NCI-H2227 (cell line): ENCODE data around the gene SYTL3.

Experiments used
- DNase-seq: peaks from one replicate; lab custom pipeline; 2025; ENCODE audit not compliant: unreplicated experiment; lab: John Stamatoyannopoulos, UW

SYTL3 gene

DNA sequence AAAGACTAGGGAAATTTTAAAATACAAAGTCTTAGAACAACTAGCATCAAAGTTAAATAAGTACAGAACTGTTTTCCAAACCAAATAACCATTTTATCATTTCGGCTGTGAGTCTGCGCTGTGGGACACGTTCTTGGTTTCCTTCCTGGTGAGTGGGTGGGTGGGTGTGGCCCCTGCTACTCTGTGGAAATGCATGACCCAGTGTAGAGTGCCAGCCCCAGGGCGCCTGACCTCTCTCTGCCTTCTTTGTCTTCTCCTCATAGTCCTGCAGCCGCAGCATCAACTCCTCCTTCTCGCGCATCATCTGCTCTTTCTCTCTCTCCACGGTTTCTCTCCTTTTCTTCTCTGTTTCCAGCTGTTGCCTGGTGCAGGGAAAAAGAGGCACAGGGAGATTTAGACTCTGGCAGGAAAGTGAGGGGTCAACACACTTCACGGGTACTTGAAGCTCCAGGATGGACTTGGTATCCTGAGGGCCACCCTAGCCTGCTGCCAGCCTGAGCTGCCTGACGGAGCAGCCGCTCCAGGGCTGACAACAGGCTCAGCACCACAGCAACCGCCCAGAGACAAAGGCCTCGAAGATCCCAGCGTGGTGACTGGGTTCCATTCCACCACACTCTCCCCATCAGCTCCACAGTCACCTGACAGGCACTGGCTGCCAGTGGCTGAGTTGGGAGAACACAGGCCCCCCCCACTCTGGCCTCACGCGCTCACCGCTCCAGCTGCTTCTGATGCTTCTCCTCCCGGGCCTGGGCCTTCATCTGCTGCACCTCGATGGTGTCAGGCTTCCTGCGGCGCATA is 120.9 kb downstream of the SYTL3 start:
- peak; percentile 8 for DNase-seq

DNA sequence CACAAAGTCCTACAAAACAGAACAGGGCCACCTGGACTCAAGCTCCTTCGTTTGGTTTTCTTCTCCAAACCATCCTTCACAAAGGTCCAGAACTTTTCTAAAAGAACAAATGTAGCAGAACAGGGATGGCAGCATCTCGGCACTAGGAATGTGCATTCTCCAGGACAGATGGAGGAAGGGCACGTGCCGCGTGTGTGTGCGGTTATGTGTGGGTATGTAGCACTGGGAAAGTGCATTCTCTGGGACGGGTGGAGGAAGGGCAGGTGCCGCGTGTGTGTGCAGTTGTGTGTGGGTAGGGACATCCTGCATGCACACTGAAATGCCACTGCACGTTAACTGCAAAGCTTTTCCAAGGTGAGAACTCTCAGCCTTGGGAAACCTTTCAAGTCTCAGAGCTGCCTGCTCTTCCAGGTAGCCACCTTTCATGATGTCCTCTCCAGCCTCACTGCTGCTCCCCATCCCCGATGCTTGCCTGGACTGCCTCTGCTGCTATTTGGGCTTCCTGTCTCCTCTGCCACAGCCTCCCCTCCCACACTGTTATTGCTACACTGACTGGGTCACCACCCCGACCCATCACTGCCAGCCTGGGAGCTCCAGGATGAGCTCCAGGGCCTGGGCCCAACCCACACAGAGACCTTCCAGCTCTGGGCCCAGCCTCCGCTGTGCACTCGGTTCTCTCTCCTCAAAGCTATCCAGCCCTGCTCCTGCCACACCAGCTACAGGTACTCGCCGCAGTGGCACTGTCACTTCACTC is 121.7 kb downstream of the SYTL3 start:
- DNase-seq = no peak

DNA sequence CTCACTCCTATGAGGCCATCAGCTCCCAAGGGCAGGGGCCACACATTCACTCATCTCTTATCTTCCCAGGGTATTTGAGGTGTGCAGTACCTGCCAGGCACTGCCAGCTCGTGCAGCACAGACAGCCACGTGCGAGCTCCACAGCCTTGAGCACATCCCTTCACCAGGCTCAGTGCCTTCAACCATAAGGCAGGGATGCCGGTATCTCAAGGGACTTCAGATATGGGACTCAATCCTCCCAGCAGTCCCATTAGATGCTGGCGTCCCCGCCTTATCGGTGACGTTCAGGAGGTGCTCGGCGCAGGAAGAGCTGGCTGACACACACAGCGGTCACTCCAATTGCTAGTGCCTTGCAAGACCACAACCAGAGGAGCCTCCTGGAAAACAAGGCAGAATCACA is 122.3 kb downstream of the SYTL3 start:
- DNase-seq = no peak

DNA sequence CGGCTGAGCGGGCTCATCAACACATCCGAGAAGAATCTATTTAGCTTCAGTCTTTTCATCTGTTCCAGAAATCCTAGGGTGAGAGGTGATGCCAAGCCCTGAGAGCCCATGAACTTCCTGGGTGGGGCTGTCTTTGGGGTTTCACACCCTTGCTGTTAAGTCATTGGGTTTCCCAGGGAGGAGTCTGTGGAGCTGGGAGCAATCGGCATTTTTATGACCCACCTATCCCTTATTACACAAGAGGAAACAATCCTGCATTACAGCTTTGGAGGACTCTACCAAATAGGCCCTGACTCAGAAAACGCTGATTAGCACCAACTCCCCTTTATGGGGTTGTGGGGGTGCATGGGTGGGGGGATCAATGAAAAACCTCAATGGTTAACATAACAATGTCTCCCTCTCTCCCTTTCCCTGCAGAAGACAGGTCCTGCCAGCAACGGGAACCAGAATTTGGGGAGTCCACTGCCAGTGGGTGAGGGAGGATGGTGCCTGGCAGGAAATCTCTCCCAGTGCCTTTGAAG is 123.1 kb downstream of the SYTL3 start:
- DNase-seq = no peak

DNA sequence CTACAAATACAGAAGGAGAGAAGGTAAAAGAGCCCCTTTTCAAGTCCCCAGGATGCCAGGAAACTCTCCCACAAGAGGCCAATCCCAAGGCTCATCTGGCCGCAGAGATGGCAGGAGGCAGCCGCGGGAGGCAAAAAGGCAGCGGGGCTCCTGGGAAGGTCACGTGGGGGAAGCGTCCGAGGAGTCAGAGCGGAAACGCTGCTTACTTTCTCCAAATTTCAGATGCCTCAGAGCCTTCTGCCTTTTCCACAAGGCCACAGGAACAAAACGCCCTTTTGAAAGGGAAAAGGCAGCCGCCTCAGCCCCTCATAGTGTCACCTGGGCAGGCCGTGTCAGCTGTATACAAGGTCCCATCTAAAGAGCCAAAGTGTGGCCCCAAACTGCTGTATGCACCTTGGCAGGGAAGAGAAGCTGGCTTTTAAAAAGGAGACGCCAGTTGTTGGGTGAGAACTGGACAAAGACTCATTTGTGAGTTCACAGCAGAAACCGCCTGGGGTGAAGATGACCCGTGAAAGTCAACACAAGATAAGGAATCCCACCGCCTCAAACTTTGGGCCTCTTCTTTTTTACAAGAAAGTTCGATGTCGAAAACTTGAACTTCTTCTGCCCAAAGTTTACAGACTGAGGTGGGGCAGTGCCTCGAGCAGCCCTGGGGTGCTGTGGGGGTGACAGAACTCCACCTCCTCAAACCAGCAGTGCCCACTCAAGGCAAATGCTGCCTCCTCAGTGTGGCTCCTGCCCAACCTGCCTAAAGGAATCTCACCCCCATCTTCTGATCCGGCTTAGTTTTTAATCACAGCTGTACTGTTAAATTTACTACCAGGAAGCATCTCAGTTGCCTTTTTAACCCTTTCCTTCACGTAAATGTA is 124.0 kb downstream of the SYTL3 start:
- no peak for DNase-seq

DNA sequence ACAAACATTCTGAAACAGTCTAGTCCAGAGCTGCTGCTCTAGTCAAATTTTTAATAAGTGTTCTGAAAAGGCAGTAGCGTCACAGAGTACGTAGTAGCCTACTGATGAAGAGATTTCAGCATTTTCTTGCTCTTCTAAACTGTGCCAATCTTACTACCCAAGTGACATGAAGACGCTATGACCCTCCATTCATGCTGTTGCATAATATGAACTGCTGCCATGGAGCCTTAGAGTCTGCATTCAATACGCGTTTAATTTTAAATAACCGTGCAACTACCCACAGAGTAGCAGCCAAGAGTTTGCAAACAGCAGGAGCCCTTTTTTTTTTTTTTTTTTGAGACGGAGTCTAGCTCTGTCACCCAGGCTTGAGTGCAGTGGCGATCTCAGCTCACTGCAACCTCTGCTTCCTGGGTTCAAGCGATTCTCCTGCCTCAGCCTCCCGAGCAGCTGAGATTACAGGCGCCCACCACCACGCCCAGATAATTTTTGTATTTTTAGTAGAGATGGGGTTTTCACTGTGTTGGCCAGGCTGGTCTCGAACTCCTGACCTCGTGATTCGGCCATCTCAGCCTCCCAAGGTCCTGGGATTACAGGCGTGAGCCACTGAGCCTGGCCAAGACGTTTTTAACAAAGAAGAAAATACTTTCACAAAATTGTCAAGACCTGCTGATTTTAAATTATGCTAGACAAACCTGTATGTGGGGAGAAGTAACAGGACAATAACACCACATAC is 125.0 kb downstream of the SYTL3 start:
- DNase-seq = no peak

DNA sequence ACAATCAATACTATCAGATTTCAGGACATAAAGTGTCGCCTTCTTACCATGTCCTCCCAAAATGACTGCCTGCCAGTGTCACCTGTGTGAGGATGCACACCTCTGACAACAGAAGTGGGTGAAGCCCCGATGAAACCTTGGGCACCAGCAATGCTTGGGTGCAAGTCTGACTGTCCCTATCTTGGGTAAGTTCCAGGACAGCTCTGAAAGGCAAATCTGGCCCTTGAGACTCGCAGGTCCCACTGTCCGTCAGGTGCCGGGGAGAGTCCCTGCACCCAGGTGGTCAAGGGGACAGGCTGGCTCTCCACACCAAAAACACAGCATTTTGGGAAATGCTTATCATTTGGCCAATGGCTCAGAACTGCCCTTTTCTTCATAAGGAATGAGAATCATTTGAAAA is 126.0 kb downstream of the SYTL3 start:
- no peak for DNase-seq

DNA sequence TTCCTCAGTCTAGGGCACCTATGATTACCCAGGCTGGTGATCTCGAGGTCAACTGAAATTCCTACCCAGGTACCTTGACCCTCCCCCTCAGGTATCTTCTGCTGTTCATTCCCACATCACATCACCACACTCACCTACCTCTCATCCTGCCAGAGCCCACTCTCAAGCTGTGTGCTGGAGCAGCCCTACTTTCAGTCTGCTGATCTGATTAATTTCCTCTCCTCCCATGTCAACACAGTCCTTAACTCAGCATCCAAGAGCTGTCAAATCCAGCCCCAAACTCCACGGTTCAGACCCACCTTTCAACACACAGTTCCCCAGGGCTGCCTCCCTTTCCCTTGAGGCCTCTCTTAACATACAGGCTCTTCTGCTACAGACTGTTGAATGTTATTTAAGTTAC is 126.9 kb downstream of the SYTL3 start:
- no peak for DNase-seq

DNA sequence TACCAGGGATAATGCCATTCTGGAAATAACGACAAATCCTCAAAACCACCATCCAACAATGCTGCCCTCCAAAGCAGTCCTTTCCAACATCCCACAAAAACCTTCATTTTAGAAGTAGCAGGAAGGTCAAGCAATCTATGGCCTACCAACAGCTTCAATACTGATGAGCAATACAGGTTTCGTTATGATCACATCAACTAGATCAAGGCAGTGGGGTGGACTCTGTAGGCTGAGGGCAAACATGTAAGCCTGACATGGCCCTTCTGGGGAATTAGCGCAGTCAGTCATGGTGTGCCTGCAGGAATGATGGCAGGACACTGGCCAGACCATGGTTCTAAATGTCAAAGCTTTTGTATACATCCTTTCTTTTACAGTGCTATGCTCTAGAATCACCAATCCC is 127.7 kb downstream of the SYTL3 start:
- no peak for DNase-seq

DNA sequence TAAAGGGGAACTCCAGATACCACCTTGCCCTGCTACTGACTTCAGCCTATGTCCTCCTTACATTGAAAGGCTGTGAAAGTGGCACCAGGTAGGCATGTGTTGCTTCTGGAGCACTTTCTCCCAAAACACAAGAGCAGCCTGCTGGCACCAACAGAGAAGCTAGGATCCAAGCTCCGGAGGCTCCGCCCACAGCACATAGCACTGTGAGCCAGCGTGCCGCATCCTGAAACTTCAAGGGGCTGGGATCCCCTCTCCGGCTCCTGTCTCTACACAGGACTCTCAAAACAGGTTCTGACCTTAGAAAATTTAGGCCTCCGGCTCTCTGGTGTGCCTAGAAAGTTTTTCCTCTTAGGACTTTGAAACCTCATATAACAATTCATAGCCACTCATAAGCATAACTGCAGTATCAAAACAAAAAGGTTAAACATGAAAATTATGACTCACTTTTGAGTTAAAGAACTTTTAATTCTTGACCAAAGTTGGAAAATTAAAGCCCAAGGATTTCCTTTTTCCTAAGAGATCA is 128.2 kb downstream of the SYTL3 start:
- DNase-seq = no peak

DNA sequence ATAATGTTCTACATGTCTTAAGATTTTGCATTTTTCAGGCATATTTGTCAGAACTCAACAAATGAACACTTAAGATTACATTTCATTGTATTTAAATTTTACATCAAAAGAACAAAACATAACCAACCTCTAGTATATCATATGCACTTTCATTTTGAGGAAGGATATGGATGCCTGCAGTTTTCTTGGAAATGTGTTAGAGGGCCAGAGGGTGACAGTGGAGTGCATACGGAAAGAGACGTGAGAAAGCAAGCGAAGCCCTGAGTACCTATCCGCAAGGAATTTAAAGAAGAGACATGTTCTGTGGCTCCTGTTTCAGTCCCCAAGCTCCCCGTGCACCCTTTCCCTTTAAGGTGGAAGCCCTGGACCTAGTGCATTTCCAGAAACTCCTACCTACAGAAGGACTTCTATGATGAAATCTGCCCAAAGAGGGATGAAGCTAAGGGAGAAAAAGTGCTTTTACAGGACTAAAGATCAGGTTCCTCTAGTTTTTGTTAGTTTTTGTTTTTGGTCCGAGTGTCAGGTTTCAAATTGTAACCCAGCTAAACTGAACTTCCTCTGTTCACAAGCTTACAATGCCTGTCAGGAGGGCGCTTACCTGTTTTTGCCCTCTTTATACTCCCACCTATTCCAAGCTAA is 130.5 kb downstream of the SYTL3 start:
- no peak for DNase-seq

DNA sequence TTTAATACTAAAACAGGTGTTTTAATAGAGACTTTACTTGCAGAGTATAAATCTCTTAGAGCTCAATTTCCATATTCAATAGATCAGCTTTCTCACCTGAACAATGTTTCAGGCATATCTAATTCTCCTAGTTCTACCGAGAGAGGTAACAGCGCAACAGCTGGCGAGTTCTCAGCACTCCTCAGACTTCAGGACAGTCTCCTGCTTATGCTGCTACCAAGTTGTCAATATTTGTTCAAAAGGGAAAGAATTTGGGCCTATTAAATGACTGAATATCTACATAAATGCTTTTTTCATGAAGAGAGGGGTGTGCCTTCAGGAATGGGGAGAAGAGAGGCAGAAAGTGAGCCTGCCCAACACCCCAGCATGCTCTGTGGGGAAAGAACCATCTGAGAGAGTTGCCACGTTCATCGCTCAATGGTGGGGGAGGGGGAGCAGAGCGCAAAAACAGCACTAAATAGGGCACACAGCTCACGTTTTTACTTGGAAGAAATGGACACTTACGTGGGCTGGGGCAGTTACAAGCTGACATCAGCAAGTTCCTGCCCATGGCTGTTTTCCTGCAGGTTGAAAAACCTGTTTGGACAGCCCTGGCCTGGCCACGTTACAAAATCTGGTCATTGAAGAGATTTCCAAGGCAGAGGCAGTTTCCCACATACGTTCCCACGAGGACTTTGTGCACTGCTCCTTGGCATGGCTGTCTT is 131.3 kb downstream of the SYTL3 start:
- DNase-seq = no peak

DNA sequence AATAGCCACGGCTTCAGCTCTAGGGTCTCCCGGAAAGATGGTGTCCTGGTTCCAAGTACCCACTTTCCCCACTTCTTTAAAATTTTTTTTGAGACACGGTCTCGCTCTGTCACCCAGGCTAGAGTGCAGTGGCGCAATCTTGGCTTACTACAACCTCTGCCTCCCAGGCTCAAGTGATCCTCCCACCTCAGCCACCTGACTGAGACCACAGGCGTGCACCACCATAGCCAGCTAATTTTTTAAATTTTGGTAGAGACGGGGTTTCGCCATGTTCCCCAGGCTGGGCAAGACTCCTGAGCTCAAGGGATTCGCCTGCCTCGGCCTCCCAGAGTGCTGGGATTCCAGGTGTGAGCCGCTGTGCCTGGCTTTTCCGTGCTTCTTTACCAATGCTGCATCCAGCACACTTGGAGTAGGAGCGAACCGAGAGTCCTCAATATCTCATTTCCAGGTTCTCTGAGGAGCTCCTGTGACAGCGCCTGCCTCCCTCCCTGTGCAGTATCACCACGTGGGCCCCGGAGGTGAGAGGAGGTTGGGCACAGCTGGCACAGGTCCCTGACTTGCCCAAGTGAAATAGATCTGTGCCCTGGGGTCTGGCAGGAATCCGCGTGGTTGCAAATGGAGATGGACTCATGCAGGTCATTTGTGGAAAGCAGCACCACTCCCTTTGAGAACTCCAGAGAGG is 132.0 kb downstream of the SYTL3 start:
- no peak for DNase-seq

DNA sequence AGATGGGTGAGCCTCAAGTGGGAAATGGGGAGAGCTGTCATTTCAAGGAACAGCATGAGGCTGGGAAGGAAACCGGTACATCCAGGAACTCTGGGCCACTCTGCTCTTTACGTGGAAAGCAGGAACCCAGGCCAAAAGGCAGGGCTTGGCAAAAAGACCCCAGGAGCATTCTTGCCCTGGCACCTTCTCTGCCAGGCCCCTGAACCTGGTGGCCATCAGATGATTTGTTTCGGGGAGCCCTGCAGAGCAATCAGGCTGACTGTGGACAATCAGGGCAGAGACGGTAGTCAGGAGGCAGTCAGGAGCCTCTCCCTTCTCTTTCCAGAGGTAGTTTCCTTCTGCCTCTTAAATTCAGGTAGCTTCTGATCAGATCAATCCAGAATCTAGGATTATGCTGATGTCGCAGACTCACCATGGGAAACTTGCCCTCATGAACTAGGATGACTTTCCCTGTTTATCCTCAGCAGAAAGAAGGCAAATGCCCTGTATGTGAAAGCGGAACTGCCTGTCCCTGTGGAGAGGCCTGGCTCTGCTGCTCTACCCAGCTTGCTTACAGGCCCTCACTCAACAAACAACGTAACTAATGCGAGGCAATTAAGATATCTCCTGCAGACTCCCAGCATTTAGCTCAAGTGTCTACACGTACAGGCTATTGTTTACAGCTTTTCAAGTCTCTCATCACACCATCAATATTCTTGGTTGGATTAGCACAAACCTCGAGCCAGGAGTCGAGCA is 132.7 kb downstream of the SYTL3 start:
- no peak for DNase-seq

DNA sequence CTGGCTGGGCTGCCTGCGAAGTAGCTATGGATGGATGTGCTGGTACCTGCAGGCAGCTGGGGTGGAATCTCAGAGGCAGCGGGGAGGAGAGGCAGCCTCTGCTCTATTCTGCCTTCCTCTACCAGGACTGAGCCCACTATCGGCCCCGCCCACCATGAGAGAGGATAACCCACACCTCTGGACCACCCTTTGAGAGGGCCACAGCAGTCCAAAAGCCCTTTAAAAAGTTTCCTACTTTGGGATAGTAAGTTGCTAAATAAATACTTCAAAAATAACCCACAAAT is 133.3 kb downstream of the SYTL3 start:
- no peak for DNase-seq

DNA sequence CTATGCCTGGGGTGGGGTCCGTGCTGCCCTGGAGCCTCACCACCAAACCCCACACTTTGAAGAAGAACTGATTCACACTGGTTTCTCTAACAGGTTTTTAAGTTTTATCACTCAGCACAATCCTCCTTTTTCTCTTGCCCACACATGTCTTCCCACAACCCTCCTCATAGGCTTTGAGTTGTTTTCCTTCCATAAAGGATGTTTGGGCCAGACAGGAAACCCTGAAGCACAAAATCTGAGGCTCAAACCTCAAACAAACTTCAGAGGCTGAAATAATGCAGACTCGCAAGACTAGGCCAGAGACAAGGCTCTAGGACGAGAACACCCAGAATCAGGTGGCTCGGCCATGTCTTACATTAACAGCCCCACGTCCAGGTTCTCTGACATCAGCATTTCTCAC is 134.0 kb downstream of the SYTL3 start:
- no peak for DNase-seq

DNA sequence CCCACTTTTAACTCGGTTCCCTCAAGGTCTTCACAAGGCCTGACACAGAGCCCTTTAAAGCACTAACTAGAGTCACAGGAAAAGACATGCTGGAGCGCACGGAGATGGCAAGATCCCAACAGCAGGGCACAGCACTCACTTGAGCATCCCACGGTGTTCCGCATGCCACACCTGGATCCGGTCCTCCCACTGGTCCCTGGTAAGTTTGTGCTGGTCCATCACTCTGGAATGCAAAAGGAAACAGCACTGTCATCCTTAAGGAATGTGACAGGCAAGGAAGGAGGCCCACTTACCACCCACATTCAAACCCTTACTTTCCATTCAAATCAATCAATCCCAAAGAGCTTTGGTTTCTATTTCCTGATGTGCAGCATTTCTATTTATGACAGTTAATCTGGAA is 134.7 kb downstream of the SYTL3 start:
- DNase-seq = no peak

DNA sequence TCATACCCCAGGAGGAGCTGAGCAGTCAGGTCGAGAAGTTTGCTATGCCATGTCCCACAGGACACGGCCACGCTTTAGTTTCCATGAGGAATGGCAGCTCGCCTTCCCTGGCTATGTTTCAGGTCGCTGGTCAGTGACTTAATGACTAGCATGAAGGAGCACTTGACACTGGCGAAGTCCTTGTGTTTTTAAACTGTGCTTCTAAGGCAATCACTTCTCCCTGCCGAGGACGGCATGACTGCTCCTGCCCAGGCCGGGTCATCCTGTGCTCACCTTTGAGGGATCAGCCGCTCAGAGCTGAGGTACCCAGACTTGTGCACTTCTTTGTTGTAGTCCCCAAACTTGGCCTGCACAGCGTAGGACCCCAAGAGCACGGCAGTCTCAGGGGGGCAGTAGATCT is 135.2 kb downstream of the SYTL3 start:
- DNase-seq = no peak
